HEK293T (cell line): ENCODE results near the gene RP9.

ENCODE experiments used
- CTCF ChIA-PET: fragments of 350-600 bp; formaldehyde crosslinking; extraction: SDS; loops from one replicate; lab custom pipeline; 2021; ENCODE audit warnings: antibody characterized with exemption, inconsistent platforms; lab: Yijun Ruan, JAX
- POLR2A ChIA-PET: fragments of 350-600 bp; formaldehyde crosslinking; extraction: SDS; loops from one replicate; lab custom pipeline; 2020; ENCODE audit warnings: antibody characterized with exemption, inconsistent platforms; lab: Yijun Ruan, JAX
- DNase-seq: peaks from one replicate; pipeline ENCODE4 v3.0.0; 2012; ENCODE audit warnings: mixed read lengths; ENCODE audit errors: extremely low spot score
- ARNT ChIP-seq: fragments of 450-650 bp; IDR thresholded peaks from 2 replicates; pipeline ENCODE4 v1.6.1; 2017; ENCODE audit warnings: mild to moderate bottlenecking
- BHLHE40 ChIP-seq: fragments of 450-650 bp; IDR thresholded peaks from 2 replicates; pipeline ENCODE4 v1.6.1; 2016; ENCODE audit warnings: mild to moderate bottlenecking, moderate library complexity, borderline replicate concordance
- CTBP1 ChIP-seq: fragments of 450-650 bp; IDR thresholded peaks from 2 replicates; pipeline ENCODE4 v1.6.1; 2016; ENCODE audit warnings: borderline replicate concordance
- FOXK2 ChIP-seq: fragments of 450-650 bp; IDR thresholded peaks from 2 replicates; pipeline ENCODE4 v1.6.1; 2016; ENCODE audit warnings: mild to moderate bottlenecking
- FOXM1 ChIP-seq: fragments of 450-650 bp; IDR thresholded peaks from 2 replicates; pipeline ENCODE4 v1.6.1; 2017; ENCODE audit warnings: mild to moderate bottlenecking, borderline replicate concordance
- L3MBTL2 ChIP-seq: fragments of 450-650 bp; conservative IDR thresholded peaks from 2 replicates; pipeline ENCODE4 v1.6.1; 2016; ENCODE audit warnings: mild to moderate bottlenecking
- LEF1 ChIP-seq: fragments of 450-650 bp; IDR thresholded peaks from 2 replicates; pipeline ENCODE4 v1.6.1; 2017; ENCODE audit warnings: mild to moderate bottlenecking, borderline replicate concordance
- NFRKB ChIP-seq: fragments of 450-650 bp; IDR thresholded peaks from 2 replicates; pipeline ENCODE4 v1.6.1; 2016; ENCODE audit warnings: mild to moderate bottlenecking, moderate library complexity
- SP1 ChIP-seq: fragments of 450-650 bp; IDR thresholded peaks from 2 replicates; pipeline ENCODE4 v1.6.1; 2017
- SUZ12 ChIP-seq: fragments of 450-650 bp; IDR thresholded peaks from 2 replicates; pipeline ENCODE4 v1.6.1; 2016; ENCODE audit warnings: mild to moderate bottlenecking
- TARDBP ChIP-seq: fragments of 450-650 bp; IDR thresholded peaks from 2 replicates; pipeline ENCODE4 v1.6.1; 2016
- ZNF384 ChIP-seq: fragments of 450-650 bp; IDR thresholded peaks from 2 replicates; pipeline ENCODE4 v1.6.1; 2016
- TF ChIP-seq, protein P1 (sequence below): fragments of 450-650 bp; IDR thresholded peaks from 2 replicates; pipeline ENCODE4 v1.6.1; 2016

The RP9 gene

GRCh38 chr7:33128990-33129805, 20.0 kb upstream of the RP9 start, which contains the start of gene BBS9:
Gene BBS9, plus strand, starts transcription at chr7:33129564. Its CDS starts 16,689 bp downstream, at chr7:33146253.
- TF ChIP-seq, protein P1, sequence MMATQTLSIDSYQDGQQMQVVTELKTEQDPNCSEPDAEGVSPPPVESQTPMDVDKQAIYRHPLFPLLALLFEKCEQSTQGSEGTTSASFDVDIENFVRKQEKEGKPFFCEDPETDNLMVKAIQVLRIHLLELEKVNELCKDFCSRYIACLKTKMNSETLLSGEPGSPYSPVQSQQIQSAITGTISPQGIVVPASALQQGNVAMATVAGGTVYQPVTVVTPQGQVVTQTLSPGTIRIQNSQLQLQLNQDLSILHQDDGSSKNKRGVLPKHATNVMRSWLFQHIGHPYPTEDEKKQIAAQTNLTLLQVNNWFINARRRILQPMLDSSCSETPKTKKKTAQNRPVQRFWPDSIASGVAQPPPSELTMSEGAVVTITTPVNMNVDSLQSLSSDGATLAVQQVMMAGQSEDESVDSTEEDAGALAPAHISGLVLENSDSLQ: no peak
- TF ChIP-seq L3MBTL2 (peak; percentile 39; the same call in 1 of the 2 replicates), TARDBP (peak; percentile 71; the same call in 1 of the 2 replicates), SUZ12 (no peak)
- POLR2A ChIA-PET: interaction anchor here (0.6 to 1.2 kb wide), 2 partner anchors 19 to 67 kb away, joined by 3 read pairs; partner anchors contain the start of gene NT5C3A
- CTCF ChIA-PET: interaction anchor here (0.6 to 0.7 kb wide), 3 partner anchors 15 to 822 kb away, joined by 3 to 8 read pairs (median 3); no protein-coding TSS in a partner anchor
- peak; percentile 89 for DNase-seq

DNA sequence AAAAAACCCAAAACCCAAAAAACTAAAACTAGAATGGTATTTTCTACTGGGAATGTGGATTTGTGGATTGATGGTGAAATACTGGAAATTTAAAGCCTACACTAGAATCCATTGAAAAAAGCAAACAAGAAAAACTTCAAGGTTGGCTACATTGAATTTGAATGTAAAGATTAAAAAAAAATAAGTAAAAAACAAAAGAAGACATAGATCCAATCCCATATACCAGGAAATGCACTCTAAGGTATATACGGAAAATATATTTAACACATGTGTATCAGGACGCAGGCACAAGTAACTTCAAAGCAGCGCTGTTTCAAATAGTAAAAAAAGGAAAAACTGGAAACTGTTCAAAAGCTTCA, 19.4 kb upstream of the RP9 start:
- POLR2A ChIA-PET: interaction anchor here (1.2 kb wide), 1 partner anchor 66 kb away, joined by 3 read pairs; the partner anchor contains the start of gene NT5C3A
- TF ChIP-seq BHLHE40 (no peak), ZNF384 (peak; percentile 6; the same call in 1 of the 2 replicates)

GRCh38 chr7:33127085-33127484, 17.9 kb upstream of the RP9 start:
- TF ChIP-seq TARDBP (no peak), NFRKB (no peak), BHLHE40 (no peak), ZNF384 (no peak), LEF1 (no peak)
- TF ChIP-seq, protein P1: no peak
- POLR2A ChIA-PET: interaction anchor here (0.6 kb wide), 1 partner anchor 19 kb away, joined by 3 read pairs; no protein-coding TSS in a partner anchor
- CTCF ChIA-PET: no interaction called here
- no peak for DNase-seq

More for the DNA sequence above, 19.4 kb upstream of the RP9 start:
- no peak for DNase-seq
- CTCF ChIA-PET: interaction anchor here (0.7 kb wide), 1 partner anchor 328 kb away, joined by 8 read pairs; no protein-coding TSS in a partner anchor

- ChIA-PET POLR2A (no interaction called here), CTCF (no interaction called here)
- DNase-seq: no peak
- TF ChIP-seq SP1 (no peak), FOXM1 (no peak), NFRKB (no peak), BHLHE40 (no peak), LEF1 (no peak), L3MBTL2 (no peak), ZNF384 (no peak), SUZ12 (no peak), TARDBP (no peak)
- TF ChIP-seq, protein P1: no peak
Observed at GRCh38 chr7:33118383-33118782, 9.2 kb upstream of the RP9 start.

DNA sequence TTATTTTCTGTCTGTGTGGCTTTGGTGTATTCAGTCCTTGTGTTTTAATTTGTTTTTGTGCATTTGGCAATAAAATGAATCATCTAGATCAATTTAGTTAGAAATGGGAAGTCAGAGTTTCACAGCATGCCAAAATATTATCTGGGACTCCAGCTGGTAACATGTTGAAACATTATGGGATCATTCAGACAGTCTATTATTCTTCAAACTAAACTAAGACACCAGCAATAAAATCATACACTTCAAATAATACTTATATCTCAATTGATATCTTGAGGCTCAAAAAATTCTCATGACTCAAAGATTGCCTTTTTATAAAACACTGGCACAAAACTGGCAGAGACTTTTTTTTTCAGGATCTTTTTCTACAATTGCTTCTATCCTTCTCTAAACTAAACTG, 5.8 kb upstream of the RP9 start:
- ChIA-PET POLR2A (no interaction called here), CTCF (no interaction called here)
- no peak for TF ChIP-seq ARNT
- TF ChIP-seq CTBP1: no peak
- TF ChIP-seq FOXK2: no peak
- TF ChIP-seq ZNF384: no peak
- DNase-seq: no peak

- CTCF ChIA-PET: no interaction called here
- DNase-seq: no peak
- POLR2A ChIA-PET: interaction anchor here (1.0 kb wide), 1 partner anchor 49 kb away, joined by 3 read pairs; the partner anchor contains the start of gene NT5C3A
- TF ChIP-seq CTBP1 (no peak), BHLHE40 (no peak), ARNT (no peak), LEF1 (no peak), SP1 (no peak), SUZ12 (no peak)
- TF ChIP-seq, protein P1: no peak
Observed at GRCh38 chr7:33111614-33112013, 2.4 kb upstream of the RP9 start.
